GM18519 (cell line): Measurements from ENCODE around the gene IPO9.
"Not testable (repeated sequence)": the region's sequence is repeated elsewhere in the genome, so short reads cannot be mapped to it uniquely, and the experiment has no call there.

ENCODE experiments used
- ATAC-seq: cut with Tn5 transposase; IDR thresholded peaks from one replicate; pipeline ENCODE4 v1.9.1; 2021; ENCODE audit warnings: mild to moderate bottlenecking, moderate library complexity; ENCODE audit not compliant: unreplicated experiment, low FRiP score

The IPO9 gene

DNA sequence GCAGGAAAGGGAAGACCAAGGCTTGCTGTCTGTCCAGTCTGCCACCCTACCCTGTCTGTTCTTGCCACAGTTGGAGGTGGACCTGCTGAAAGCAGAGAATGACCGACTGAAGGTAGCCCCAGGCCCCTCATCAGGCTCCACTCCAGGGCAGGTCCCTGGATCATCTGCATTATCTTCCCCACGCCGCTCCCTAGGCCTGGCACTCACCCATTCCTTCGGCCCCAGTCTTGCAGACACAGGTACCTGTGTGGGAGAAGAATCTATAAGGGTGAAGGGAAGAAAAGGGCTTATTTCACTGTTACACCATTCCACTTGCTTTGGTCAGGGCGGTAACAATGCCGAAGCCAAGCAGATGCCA is 20.3 kb upstream of the IPO9 start:
- ATAC-seq, result no peak

DNA sequence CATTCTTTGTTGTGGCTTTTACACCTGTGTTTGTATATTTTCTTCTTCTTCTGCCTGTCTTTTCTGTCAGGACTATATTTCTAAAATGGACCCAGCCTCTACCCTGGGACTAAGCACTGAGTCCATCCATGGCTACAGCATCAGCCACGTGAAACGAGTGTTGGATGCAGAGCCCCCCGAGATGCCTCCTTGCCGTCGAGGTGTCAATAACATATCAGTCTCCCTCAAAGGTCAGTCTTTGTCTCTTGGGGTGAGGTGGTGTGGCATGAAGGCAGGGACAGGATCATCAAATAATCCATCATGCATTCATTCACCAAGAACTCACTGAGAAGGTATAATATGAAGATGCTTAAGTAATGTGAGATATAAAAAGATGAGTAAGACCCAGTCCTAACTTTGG is 19.1 kb upstream of the IPO9 start:
- ATAC-seq, result no peak

DNA sequence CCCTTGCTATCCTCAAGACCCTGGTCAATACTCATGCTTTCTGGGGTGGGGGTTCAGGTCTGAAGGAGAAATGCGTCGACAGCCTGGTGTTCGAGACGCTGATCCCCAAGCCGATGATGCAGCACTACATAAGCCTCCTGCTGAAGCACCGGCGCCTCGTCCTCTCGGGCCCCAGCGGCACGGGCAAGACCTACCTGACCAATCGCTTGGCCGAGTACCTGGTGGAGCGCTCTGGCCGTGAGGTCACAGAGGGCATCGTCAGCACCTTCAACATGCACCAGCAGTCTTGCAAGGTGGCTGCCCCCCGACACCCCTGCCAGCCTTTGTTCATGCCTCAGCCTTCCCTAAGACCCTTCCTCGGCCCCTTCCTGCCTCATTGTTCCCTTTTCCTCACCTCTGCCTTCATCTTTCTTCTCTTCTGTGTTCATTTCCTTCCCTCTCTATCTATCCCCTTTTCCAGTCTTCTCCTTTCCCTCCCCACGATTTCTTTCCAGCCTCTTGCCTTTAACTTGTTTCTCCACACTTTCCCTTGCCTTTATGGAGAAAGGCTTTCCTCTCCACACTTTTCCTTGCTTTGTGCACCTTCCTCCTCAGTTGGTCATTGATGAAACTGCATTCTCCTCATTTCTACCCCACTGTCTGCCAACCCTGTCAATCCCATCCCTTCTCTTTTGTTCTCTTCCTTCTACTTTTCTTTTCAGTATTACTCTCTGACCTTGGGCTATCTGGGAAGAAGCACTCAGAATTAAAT is 18.3 kb upstream of the IPO9 start:
- no peak for ATAC-seq

DNA sequence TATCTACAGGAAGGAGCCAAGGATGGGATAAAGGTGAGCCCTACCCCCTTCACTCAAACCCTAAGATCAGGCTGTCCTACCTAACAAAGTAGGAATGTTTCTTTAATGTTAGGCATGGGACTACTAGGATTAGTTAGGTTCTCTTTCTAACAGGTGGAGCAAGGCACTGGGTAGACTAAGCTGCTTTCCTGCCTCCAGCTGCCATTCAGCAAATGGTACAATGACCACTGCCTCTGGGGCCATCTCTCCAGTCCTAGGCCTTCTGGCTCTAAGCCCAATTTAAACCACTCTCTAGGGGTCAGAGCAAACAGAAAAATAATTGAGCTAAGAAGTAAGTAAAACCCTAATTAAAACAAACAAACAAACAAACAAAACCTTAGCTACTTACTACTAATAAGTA is 15.7 kb upstream of the IPO9 start:
- ATAC-seq, result no peak

DNA sequence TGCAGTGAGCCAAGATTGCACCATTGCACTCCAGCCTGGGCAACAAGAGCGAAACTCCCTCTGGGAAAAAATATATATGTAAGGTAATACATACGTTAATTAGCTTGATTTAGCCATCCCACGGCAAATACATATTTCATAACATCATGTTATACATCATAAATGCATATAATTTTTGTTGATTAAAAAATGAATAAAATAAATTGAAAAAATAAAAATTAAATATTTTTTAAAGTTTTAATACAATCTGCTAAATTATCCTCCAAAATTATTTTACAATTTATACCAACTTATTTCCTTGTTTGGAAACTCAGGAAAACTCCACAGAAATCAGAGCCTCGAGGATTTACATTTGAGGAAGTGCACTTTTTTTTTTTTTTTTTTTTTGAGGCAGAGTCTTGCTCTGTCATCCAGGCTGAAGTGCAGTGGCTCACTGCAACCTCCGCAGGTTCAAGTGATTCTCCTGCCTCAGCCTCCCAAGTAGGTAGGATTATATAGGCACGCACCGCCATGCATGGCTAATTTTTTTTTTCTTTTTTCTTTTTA is 12.6 kb upstream of the IPO9 start:
- no peak for ATAC-seq

DNA sequence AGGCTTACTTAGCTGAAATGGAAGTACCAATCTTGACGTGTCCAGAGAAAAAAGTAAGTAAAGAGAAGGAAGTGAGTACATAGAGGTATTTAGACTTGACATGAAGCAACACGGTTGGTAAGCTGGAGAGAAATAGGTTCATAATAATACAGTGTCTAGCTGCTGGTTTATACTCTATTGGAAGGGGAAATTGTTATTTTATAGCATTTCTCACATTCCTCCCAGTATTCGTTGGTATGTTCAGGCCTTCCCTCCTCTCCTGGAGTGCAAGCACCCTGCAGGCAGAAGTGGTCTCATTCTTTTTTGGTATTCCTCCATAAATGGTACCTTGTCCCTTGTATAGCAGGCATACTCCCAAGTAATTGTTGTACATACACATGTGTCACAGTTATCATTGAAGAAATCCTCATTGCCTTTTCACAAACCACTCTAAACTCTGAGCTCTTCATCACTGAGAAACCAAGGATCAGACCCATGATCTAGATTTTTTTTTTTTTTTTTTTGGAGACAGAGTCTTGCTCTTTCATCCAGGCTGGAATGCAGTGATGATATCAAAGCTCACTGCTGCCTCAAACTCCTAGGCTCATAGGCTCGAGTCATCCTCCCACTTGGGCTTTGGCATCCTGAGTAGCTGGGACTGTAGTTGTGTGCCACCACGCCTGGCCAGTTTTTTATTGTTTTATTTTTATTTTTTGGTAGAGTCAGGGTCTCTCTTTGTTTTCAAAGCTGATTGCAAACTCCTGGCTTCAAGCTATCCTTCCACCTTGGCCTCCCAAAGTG is 9.8 kb upstream of the IPO9 start:
- ATAC-seq, result no peak

DNA sequence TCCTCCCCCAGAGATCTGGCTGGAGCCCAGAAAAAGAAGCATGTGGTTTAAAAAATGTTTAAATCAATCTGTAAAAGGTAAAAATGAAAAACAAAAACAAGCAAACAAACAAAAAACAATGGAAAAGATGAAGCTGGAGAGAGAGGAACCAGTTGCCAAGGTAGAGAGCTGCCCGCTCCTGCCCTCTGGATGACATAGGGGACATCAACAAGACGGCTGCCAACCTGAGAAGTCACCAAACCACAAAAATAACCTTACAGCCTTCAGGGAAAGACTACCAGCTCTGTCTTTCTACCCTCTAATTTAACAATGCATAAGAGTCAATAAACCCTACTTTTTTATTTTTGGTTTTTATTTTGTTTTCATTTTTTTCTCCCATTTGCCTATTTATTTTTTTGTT is 8.5 kb upstream of the IPO9 start:
- ATAC-seq, result no peak

DNA sequence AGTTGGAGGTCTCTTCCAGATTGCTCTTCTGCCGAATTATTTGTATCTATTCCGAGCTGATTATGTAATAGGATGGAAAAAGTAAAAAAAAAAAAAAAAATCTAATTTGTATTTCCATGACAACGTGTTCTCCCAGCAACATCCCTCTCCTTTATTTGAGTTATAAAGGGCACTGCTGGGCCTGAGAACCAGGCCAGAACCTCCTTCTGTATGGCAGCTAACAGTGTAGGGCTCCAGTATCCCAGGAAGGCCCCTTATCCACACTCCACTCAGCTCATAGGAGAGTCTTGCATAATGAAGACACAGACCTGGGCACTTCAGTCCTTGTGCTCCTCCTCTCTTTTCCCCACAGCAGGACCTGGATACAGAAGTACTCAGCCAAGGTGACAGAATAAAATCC is 3.7 kb upstream of the IPO9 start:
- no peak for ATAC-seq

DNA sequence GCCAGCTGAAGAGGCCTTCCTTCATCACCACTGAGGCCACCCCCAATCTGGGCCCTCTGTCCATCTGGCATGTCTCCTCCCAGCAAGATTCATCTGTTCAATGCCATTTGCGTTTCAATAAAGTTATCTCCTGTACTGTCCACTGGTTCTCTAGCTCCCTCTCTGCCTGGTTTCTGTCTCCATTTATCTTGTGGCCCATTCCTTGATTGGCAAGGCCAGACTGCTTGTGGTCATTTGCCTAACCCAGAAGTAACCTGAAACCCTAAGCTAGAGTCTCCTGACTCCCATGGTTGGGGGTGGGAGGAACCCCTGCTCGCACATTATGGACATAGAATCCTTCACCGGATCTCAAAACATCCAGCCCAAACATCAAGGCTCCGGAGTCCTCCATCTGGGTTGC is 2.1 kb upstream of the IPO9 start:
- no peak for ATAC-seq

DNA sequence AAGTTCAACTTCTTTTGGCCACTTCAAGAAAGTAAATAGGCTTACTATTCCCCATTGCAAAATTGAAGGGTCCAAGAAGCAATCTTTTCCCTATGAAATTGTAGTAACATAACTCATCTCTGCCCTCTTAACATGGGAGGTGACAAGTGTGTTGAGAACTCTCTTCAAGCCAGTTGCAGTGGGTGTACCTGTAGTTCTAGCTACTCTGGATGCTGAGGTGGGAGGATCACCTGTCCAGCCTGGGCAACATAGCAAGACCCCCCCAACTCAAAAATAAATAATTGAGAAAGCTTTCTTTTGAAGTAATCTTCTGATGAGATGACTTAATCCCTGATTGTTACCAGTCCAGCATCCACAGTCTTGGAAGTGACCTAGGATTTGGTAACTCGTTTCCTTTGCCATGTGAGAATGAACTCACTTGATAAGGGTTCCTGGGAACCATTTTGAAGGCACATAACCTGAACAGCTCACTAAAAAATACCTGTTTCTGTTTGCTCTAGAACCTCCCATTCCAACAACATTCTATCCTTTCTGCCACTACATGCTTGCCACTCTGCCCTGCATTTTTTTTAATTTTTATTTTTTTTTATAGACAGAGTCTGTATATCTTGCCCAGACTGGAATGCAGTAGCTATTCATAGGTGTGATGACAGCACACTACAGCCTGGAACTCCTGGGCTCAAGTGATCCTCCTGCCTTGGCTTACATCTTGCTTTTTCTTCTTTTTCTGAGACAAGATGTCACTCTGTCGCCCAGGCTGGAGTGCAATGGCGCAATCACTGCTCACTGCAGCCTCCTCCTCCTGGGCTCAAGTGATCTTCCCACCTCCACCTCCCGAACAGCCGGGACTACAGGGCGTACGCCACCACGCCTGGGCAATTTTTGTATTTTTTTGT is 1.4 kb upstream of the IPO9 start:
- ATAC-seq, result no peak

DNA sequence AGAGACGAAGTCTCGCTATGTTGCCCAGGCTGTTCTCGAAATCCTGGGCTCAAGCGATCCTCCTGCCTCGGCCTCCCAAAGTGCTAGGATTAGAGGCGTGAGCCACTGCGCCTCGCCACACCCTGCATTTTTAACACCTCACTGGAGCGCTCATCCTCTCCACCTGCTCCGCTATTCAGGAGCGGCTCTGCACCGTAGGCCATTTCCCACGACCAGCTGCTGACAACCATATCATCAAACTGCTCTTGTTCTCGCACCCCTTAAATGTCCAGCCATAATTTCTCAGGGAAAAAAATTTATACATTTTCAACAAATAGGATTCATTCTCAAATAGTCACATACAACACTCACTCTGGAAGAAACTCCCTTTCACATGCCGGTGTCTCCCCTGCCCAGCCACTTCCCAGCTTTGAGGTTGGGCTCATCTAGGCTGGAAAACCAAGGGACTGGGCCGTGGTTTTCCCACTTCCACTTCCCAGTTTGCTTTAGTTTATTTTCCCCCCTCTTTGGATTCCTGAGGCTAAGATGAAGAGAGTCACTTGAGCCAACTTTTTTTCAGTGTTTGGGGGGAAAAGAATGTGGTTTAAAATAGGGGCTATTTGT is 639 bp upstream of the IPO9 start:
- no peak for ATAC-seq

DNA sequence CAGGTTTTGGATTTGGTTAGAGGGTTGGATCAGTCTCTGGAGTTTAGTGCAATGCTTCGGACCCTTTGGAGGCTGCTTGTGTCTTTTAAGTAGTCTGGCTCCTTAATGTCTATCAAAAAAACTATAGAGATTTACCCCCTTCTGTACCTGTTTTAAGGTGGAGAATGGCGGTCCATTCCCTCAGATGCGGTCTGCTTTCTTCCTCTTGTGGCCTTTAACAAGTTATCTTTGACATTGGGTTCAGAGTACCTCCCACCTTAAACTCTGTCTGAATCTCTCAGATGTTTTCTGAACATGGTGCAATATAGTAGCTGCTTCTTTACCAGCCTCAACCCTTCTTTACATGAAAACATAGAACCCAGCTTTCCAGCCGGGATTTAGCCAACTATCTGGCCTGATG is 2.4 kb downstream of the IPO9 start:
- no peak for ATAC-seq

DNA sequence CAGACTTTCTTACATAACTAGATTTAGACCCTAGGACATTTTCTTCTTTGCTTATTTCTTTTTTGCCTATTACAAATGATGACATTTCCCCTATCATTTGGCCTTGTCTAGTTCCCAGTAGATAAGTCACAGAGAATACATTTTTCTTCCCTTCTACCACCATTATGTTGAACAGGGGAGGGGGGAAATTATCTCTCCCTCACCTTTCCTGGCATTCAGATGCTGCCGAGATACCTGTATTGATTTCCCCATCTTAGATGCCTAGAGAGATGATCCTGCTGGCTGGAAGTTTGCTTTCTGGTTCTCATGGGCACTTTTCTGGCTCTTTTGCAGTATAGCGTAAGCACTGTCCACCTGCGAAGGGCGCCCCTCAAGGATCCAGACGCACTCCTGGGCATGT is 5.7 kb downstream of the IPO9 start:
- ATAC-seq, result no peak

DNA sequence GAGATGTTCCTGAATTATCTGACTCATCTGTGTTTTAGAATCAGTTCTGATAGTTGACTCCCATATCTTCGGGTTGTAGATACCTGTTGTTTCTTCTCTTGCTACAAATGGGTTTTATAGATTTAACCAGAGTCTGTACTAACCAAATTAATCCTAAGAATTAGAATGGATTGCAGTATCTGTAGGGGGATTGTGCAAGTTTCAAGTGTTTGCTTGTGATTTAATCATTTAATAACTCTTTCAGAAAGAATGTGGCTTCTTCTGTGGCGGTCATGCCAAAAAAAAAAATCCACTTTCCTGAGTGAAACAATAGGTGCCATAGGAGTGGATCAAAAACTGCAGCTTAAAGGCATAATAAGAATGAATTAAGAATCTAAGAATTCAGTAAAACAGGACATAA is 9.4 kb downstream of the IPO9 start:
- no peak for ATAC-seq

DNA sequence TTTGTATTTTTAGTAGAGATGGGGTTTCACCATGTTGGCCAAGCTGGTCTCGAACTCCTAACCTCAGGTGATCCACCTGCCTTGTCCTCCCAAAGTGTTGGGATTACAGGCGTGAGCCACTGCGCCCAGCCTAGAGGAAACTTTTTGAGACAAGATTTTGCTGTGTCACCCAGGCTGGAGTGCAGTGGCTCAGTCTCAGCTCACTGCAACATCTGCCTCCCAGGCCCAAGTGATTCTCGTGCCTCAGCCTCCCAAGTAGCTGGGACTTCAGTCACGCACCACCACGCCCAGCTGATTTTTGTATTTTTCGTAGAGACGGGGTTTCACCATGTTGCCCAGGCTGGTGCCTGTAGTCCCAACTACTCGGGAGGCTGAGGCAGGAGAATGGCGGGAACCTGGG is 10.1 kb downstream of the IPO9 start:
- not testable (repeated sequence) for ATAC-seq

DNA sequence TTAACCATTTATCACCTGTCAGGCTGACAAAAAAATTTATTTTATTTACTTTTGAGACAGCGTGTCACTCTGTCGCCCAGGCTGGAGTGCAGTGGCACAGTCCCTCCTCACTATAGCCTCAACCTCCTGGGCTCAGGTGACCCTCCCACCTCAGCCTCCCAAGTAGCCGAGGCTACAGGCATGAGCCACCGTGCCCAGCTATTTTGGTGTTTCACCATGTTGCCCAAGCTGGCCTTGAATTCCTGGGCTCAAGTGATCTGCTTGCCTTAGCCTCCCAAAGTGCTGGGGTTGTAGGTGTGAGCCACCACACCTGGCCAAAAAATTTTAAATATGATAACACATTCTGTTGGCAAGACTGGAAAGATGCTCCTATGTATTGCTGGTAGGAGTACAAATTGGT is 11.1 kb downstream of the IPO9 start:
- ATAC-seq, result no peak

DNA sequence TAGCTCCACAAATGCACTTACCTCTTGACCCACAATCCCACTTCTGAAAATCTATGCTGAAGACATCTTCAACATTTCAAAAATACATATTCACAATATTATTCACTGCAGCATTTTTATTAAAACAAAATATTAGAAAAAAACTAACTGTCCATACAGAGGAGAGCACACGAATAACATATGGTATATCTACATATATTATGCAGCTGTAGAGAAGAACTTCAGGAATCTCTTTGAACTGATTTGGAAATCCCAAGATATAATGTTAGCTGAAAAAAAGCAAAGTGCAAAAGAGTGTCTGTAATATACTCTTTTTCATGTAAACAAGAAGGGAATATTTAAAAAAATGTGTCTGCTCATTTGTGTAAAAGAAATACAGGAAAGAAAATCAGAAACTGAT is 11.5 kb downstream of the IPO9 start:
- no peak for ATAC-seq

DNA sequence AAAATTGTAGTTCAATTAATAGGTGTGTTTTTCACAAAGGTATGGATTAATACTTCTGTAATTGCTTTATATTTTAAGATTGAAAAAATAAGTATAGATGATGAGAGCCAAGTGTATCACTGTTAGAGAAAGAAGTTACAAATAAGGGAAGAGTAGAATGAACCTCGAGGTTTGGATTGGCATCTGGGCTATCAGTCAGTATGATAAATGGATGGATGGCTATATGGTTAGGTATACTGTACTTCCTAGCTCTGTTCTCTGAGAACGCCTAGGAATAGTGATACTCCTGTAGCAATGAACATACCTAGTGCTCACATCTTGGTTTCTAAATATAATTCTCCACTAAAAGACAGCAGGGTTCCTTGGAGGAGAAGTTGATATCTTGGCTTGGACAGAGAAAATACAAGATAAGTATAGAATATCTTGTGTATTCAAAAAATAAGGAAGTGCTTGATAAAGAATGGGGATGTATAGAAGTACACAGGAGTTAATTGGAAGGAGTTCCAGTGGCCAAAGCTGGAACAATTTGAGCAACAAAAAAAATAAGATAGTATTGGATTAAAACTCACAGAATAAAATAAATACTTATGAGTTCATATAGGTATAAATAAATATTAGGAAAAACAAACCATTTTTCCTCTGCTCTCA is 12.4 kb downstream of the IPO9 start:
- ATAC-seq, result no peak

DNA sequence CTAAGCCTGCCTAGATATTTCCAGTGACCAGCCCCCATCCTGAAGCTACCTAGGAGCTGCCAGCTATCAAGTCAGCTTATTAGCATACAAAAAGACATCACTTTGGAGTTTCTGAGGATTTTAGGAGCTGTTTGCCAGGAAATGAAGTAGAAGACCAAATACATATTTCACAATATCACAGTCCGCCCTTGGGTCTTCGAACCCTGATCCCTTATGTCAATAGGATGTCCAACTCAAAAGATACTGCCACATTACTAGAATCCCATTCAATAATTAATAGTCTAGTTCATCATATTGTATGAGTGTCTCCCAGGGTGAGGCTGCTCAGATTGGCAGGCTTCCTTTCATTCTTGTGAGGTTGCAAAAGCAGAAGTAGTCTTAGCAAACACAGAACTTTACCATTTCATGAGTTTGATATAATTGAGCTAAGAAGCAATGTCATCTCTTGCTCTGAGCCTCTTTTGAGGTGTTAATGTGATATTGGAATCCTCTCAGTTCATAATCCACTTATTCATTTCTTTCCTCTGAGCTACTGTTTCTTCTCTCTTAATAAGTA is 13.6 kb downstream of the IPO9 start:
- ATAC-seq, result no peak
